SK-N-SH treated with all-trans-retinoic acid at 6 μM for 48 hours (cell line): Measurements from ENCODE around the gene TTC34.

ENCODE experiments used
- ARNTL ChIP-seq: fragments of 450-650 bp; formaldehyde crosslinking; IDR thresholded peaks from 2 replicates; pipeline ENCODE4 v1.5.0; 2020; ENCODE audit warnings: low read depth, mild to moderate bottlenecking, moderate library complexity, borderline replicate concordance
- BACH2 ChIP-seq: fragments of 250-450 bp; sonication (Bioruptor Pico); IDR thresholded peaks from 2 replicates; pipeline ENCODE4 v1.9.0; 2021; ENCODE audit warnings: mild to moderate bottlenecking, borderline replicate concordance
- CREB5 ChIP-seq: fragments of 250-450 bp; sonication (Bioruptor Pico); IDR thresholded peaks from 2 replicates; pipeline ENCODE4 v1.5.1; 2020; ENCODE audit warnings: low read depth, mild to moderate bottlenecking, moderate library complexity
- CSDC2 ChIP-seq: fragments of 250-450 bp; sonication (Bioruptor Pico); IDR thresholded peaks from 2 replicates; pipeline ENCODE4 v1.5.0; 2020; ENCODE audit warnings: mild to moderate bottlenecking, moderate library complexity
- GLIS3 ChIP-seq: fragments of 250-450 bp; sonication (Bioruptor Pico); IDR thresholded peaks from 2 replicates; pipeline ENCODE4 v1.5.0; 2020; ENCODE audit warnings: mild to moderate bottlenecking, moderate library complexity
- ISL1 ChIP-seq: fragments of 250-450 bp; sonication (Bioruptor Pico); IDR thresholded peaks from 2 replicates; pipeline ENCODE4 v2.1.2; 2022; ENCODE audit warnings: mild to moderate bottlenecking, moderate library complexity
- OSR1 ChIP-seq: fragments of 250-450 bp; sonication (Bioruptor Pico); IDR thresholded peaks from 2 replicates; pipeline ENCODE4 v1.8.0; 2022; ENCODE audit warnings: moderate library complexity, mild to moderate bottlenecking, inconsistent platforms
- PATZ1 ChIP-seq: fragments of 250-450 bp; sonication (Bioruptor Pico); IDR thresholded peaks from 2 replicates; pipeline ENCODE4 v1.8.0; 2020; ENCODE audit warnings: mild to moderate bottlenecking, moderate library complexity, borderline replicate concordance
- RARB ChIP-seq: fragments of 250-450 bp; sonication (Bioruptor Pico); IDR thresholded peaks from 2 replicates; pipeline ENCODE4 v1.8.0; 2021; ENCODE audit warnings: mild to moderate bottlenecking, moderate library complexity
- SNAI2 ChIP-seq: fragments of 250-450 bp; sonication (Bioruptor Pico); IDR thresholded peaks from 2 replicates; pipeline ENCODE4 v1.5.0; 2020; ENCODE audit warnings: mild to moderate bottlenecking, moderate library complexity
- ZC3H10 ChIP-seq: fragments of 250-450 bp; sonication (Bioruptor Pico); IDR thresholded peaks from 2 replicates; pipeline ENCODE4 v1.5.1; 2021; ENCODE audit warnings: mild to moderate bottlenecking, moderate library complexity
- ZNF565 ChIP-seq: fragments of 450-650 bp; formaldehyde crosslinking; conservative IDR thresholded peaks from 2 replicates; pipeline ENCODE4 v1.5.0; 2020; ENCODE audit warnings: low read depth, mild to moderate bottlenecking, moderate library complexity

GRCh38 chr1:2828586-2829250 lies 27.2 kb upstream of the TTC34 start:
- no peak for TF ChIP-seq RARB (CRISPR knock-in tag)
- TF ChIP-seq ARNTL: no peak
- TF ChIP-seq CREB5: no peak
- no peak for TF ChIP-seq CSDC2 (CRISPR knock-in tag)
- no peak for TF ChIP-seq GLIS3 (CRISPR knock-in tag)
- no peak for TF ChIP-seq ZNF565 (CRISPR knock-in tag)
- no peak for TF ChIP-seq PATZ1 (CRISPR knock-in tag)
- TF ChIP-seq SNAI2 (CRISPR knock-in tag): no peak
- no peak for TF ChIP-seq OSR1 (CRISPR knock-in tag)
- TF ChIP-seq BACH2 (CRISPR knock-in tag): no peak
- TF ChIP-seq ISL1 (CRISPR knock-in tag): no peak
- no peak for TF ChIP-seq ZC3H10
